Adipocyte (in vitro differentiated cells): Measurements from ENCODE around the gene STAT4.
A peak's percentile ranks its signal among the peaks of the same experiment; 100 is the strongest.

Experiments
- DNase-seq: peaks from one replicate; pipeline ENCODE4 v3.0.0-alpha.2; 2015; ENCODE audit warnings: low read depth
- H3K27me3 ChIP-seq: replicated peaks from 2 replicates; pipeline ENCODE4 v1.7.0; 2013; ENCODE audit warnings: mild to moderate bottlenecking, low read length, moderate library complexity; ENCODE audit not compliant: control insufficient read depth, insufficient read depth
- H3K36me3 ChIP-seq: 2 replicates; pipeline ENCODE4 v1.7.0; 2013; ENCODE audit warnings: low read length, mild to moderate bottlenecking, moderate library complexity; ENCODE audit not compliant: control insufficient read depth, insufficient read depth, severe bottlenecking
- H3K4me1 ChIP-seq: 2 replicates; pipeline ENCODE4 v1.7.0; 2013; ENCODE audit warnings: mild to moderate bottlenecking, low read length, moderate library complexity; ENCODE audit not compliant: control insufficient read depth, insufficient read depth
- H3K4me3 ChIP-seq: 2 replicates; pipeline ENCODE4 v1.7.0; 2013; ENCODE audit warnings: mild to moderate bottlenecking, low read length, moderate library complexity
- H3K9ac ChIP-seq: 2 replicates; pipeline ENCODE4 v1.7.0; 2013; ENCODE audit warnings: mild to moderate bottlenecking, low read length, moderate library complexity
- H3K9me3 ChIP-seq: 2 replicates; pipeline ENCODE4 v1.7.0; 2013; ENCODE audit warnings: mild to moderate bottlenecking, low read length, moderate library complexity; ENCODE audit not compliant: control insufficient read depth

The STAT4 gene

DNA sequence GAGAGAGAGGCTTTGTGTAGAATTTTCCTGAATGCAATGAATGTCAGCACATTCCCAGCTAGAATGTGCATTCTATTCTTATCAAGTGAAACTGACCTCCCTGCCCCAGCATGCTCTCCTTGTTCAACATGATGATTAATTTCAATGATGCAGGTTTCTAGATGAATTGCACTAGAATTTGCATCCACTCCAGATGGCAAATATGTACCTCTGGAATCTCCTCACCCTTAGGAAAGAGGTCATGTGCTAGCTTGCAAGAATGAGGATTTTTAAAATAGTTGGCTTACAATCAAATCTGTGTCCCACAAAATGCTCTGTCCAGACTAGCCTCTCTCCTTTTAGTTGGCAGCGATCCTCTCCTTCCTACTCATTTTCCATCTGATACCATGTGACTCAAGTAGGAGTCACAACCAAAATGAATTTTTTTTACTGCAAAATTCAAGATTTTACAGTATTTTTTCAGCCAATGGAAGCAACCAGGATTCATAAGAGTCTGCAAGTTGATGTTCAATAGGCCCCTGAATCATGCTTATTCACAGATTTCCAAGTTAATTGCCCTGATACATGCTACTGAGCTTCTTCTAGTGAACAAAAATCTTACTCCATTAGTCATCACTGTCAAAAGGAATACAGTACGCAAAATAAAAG is 21.0 kb upstream of the STAT4 start:
- Histone ChIP-seq H3K9ac (peak overlapping the region; percentile 74), H3K36me3 (no peaks in the 10 kb centered on the region), H3K27me3 (no peaks in the 10 kb centered on the region), H3K4me1 (peaks cover 68% of the 10 kb centered on the region), H3K9me3 (no peaks in the 10 kb centered on the region), H3K4me3 (peak overlapping the region; percentile 46)
- peak; percentile 83 for DNase-seq

DNA sequence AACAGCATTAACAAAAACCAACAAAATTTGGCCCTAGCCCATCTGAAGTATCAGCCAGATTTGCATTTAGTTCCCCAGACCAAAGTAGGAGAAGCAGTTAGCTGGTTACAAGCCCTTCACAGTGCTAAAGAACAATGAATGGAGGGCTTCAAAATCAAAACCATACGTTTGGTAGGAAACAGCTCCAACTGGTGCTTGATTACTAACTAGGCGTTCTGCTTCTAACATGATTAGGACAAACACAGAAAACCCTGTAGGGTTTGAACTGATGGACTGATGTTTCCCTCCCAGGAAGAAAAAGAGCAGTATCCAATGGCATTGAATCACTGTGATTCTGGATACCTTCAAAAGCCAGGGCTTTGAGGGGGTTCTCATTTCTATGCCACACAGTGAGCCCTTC is 20.5 kb upstream of the STAT4 start:
- DNase-seq = peak; percentile 58
- H3K36me3 ChIP-seq = no peaks in the 10 kb centered on the region
- peaks cover 72% of the 10 kb centered on the region for H3K4me1 ChIP-seq
- H3K9me3 ChIP-seq = no peaks in the 10 kb centered on the region
- H3K4me3 ChIP-seq = peak overlapping the region; percentile 46
- no peaks in the 10 kb centered on the region for H3K27me3 ChIP-seq
- H3K9ac ChIP-seq = peak overlapping the region; percentile 74

DNA sequence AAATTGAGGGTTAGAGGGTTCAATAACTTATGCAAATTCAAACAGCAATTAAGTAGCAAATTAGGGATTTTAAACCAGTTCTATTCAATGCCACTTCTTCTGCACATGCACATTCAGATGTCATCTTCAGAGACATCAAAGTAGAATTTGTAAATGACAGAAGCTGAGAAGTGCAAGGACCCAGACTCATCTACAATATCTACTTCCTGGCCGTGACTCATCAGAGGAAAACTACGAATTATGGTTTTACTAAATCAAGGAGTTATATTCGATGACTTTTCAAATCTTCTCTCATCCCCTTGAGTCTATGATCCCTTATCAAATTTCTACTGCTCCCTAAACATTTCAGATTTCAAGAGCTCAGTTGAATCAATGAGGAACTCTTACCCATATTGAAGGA is 20.0 kb upstream of the STAT4 start:
- no peaks in the 10 kb centered on the region for H3K36me3 ChIP-seq
- H3K27me3 ChIP-seq = no peaks in the 10 kb centered on the region
- peaks cover 77% of the 10 kb centered on the region for H3K4me1 ChIP-seq
- no peak overlapping the region for H3K4me3 ChIP-seq
- H3K9me3 ChIP-seq = no peaks in the 10 kb centered on the region
- DNase-seq = no peak
- peak overlapping the region; percentile 74 for H3K9ac ChIP-seq

DNA sequence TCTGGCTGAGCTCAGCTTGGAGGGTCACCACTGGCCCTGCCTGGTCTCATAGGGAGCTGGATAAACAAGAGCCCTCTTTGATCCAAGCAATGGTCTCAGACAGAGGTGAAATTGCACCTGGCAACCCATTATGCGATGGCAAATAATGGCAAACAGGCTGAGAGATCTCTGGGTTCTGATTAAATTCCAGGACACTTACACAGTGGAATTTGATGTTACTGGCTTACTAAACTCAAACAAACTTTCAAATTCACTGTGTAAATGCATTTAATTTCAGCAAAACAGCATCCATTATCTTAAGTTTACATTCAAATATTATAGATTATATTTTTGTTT is 19.5 kb upstream of the STAT4 start:
- peaks cover 82% of the 10 kb centered on the region for H3K4me1 ChIP-seq
- H3K9ac ChIP-seq = no peak overlapping the region
- no peaks in the 10 kb centered on the region for H3K36me3 ChIP-seq
- H3K4me3 ChIP-seq = no peak overlapping the region
- H3K9me3 ChIP-seq = no peaks in the 10 kb centered on the region
- no peak for DNase-seq
- no peaks in the 10 kb centered on the region for H3K27me3 ChIP-seq

DNA sequence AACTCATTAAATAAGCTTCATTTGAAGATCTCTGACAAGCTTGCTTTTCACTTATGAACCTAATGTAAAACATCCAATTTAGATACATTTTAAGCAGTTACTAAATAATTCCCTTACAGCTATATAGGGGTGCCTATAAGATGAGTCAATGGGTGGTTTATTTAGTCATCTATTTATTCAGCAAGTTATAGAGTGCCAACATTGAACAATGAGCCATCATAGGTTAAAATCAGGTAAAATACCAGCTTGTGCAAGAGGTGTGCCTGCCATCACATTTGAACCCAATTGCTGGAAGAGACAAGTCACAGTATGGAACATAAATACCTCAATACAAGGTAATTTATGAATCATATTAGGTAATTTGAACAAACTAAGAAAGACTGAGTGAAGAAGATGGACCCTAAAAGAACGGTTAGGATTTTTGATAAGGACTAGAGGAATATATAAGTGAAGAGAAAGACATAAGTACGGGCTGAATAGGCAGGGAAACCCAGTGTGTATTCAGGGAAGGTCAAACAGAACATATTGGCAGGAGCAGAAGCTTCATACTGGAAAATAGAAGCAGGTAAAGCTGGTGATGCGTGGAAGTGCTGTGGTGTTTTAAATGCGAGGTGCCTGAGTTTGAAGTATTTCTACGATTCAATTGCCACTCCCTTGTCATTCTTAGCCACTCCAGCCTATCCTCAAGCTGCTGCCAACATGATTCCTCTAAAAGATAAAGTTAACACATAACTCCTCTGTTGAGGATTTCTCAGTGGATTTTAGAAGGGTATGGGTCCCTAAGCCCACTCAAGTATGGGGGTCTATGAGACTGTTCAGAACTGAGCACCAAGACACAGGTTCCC is 18.9 kb upstream of the STAT4 start:
- Histone ChIP-seq H3K4me3 (no peak overlapping the region), H3K9ac (no peak overlapping the region), H3K27me3 (no peaks in the 10 kb centered on the region), H3K36me3 (no peaks in the 10 kb centered on the region), H3K9me3 (no peaks in the 10 kb centered on the region), H3K4me1 (peaks cover 81% of the 10 kb centered on the region)
- DNase-seq = no peak

DNA sequence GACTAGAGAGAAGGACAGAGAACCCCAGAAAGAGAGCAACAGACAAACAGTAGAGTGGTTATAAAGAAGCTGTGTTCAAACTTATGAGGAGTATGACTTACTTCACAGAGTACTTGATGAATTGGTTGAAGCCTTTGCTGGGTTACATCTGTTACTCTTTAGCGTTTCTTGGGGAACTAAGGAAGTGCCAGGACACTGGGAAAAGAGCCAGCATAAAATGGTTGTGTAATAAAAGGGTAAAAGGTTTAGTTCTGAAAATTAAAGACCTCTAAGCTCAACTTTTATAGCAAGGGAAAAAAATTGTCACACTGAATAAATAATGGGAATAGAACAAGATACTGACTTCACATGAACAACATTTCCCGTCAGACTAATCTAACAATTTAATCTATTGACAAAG is 17.0 kb upstream of the STAT4 start:
- Histone ChIP-seq H3K9me3 (no peaks in the 10 kb centered on the region), H3K27me3 (no peaks in the 10 kb centered on the region), H3K4me1 (peaks cover 63% of the 10 kb centered on the region), H3K4me3 (peak overlapping the region; percentile 40), H3K36me3 (no peaks in the 10 kb centered on the region), H3K9ac (peak overlapping the region; percentile 64)
- peak; percentile 87 for DNase-seq

DNA sequence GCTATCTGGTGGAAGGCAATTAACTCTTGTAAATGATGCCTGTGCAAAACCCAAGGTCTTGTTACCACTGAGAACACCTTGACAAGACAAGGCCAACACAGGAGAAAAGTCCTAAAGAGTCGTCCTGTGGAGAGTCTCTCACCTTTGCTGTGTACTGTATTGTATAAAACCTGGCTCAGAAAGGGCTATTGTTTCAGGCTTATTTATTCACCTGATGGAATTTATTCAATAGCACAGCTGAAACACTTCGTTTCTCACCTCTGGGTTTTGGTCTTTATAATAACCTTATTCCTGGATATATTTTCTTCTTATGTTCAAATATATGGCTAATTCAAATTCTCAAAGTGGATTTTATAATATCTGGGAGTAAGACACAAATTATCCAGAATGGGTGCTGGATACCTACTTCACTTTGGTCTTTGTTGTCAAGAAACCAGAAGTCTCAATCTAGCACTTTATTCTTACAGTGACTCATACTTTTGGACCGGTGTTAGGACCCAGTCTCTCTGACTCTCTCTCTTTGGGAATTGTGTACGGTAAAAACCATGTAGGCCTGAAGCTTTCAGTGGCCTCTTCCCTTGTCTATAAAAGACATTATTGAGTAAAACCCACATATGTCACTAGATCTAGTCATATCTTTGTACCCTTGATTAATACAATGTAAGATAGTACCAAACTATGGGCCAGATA is 16.1 kb upstream of the STAT4 start:
- H3K4me1 ChIP-seq = peaks cover 54% of the 10 kb centered on the region
- H3K9me3 ChIP-seq = no peaks in the 10 kb centered on the region
- peak overlapping the region; percentile 40 for H3K4me3 ChIP-seq
- no peaks in the 10 kb centered on the region for H3K27me3 ChIP-seq
- H3K36me3 ChIP-seq = no peaks in the 10 kb centered on the region
- DNase-seq = no peak
- peak overlapping the region; percentile 64 for H3K9ac ChIP-seq

DNA sequence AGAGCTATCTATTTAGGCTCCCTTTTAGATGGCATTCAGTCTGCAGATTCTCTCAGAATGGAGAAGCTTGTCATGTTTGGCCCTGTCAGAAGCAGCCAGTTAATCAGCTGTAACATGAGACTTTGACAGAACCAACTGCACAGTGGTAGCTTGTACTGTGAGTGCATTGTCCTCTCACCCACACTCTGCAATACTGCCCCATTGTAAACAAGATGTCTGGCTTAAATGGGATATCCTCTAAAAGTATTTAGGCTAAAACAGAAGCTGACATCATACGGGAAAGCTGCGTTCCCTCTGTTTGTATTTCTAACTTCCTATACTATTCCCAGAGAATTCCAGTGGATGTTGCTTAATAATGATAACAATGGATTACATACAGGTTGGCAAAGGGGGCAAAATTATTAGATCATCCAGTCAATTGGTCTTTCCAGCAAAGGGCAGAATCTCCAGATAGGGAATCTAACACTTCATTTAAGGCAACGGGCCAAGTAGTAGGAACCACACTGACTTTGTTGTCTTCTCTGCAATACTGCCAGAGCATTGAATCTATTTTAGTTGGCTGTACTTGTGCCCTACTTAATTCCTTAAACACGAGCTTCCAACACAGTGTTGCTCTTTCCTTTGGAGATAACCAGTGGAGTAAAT is 15.4 kb upstream of the STAT4 start:
- Histone ChIP-seq H3K4me3 (peak overlapping the region; percentile 20), H3K9ac (peak overlapping the region; percentile 64), H3K27me3 (no peaks in the 10 kb centered on the region), H3K4me1 (peaks cover 47% of the 10 kb centered on the region), H3K36me3 (no peaks in the 10 kb centered on the region), H3K9me3 (no peaks in the 10 kb centered on the region)
- DNase-seq = peak; percentile 69

DNA sequence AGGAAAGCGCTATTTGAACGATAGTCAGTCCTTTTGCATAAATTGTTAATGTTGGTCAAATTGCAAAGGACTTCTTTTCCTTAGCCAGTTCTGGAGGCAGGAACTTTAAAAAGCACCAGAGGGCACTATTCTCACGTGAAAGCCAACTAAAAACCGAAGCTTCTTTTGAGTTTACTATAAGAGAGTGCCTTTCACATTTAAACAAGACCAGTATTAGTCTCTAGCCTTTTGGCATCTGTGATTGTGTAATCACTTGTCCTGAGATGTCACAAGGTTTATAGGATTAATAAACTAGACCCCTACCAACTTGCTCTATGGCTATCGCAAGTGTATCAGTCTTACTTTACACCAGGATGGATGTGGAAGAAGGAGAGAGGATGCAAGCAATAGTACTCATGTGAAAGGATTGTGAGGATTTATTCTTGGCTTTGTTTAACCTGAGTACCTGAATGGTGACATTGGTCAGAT is 14.4 kb upstream of the STAT4 start:
- Histone ChIP-seq H3K4me1 (peaks cover 39% of the 10 kb centered on the region), H3K9me3 (no peaks in the 10 kb centered on the region), H3K9ac (peak overlapping the region; percentile 34), H3K27me3 (no peaks in the 10 kb centered on the region), H3K4me3 (no peak overlapping the region), H3K36me3 (no peaks in the 10 kb centered on the region)
- peak; percentile 82 for DNase-seq

DNA sequence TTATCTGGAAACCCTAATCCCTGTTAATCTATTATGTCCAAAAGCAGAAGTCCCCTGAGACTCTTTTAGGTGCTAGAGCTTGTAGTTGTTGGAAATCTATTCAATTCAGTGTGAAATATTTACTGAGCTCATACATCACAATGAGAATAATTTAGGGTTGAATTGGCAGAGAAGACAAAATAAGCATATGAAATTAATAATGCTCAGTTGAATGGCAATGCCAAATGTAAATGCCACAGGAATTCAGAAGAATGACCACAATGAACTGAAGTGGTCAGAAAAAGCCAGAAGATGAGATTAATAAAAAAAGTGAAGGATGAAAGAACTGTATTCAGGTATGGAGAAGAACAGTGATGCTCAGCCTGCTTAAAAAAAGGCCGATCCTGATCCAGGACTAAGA is 8.0 kb upstream of the STAT4 start:
- no peak overlapping the region for H3K9ac ChIP-seq
- no peaks in the 10 kb centered on the region for H3K9me3 ChIP-seq
- no peak overlapping the region for H3K4me3 ChIP-seq
- H3K36me3 ChIP-seq = no peaks in the 10 kb centered on the region
- peaks cover 10% of the 10 kb centered on the region for H3K4me1 ChIP-seq
- H3K27me3 ChIP-seq = no peaks in the 10 kb centered on the region
- no peak for DNase-seq

DNA sequence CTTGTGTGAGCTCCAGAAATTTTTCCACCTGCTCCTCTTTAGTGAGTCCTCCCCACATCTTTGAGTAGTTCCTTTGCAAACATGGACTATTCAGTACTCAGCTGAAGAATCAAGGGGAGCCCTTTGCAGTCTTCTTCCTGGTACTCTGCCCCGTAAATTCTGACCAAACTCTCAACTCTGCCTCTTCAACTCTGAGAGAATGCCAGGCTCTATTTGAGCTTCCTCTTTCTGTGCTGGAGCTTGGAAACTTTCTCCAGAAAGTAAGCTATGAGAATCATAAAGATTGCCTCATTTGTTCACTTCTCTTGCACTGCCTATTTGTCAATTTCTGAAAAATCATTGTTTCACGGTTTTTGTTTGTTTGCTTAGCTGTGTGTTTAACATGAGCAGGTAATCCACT is 7.4 kb upstream of the STAT4 start:
- no peaks in the 10 kb centered on the region for H3K27me3 ChIP-seq
- no peak for DNase-seq
- no peak overlapping the region for H3K4me3 ChIP-seq
- H3K4me1 ChIP-seq = peaks cover 10% of the 10 kb centered on the region
- H3K36me3 ChIP-seq = no peaks in the 10 kb centered on the region
- no peak overlapping the region for H3K9ac ChIP-seq
- H3K9me3 ChIP-seq = no peaks in the 10 kb centered on the region
